SK-N-SH (cell line): Measurements from ENCODE around the gene CLEC9A. TPM values are rescaled to one million over a fixed set of nuclear protein-coding genes. Genes with fewer than 3 reads are reported as not detected.

ENCODE experiments used
- CTCF ChIA-PET: fragments of 300-600, 350-600 bp; formaldehyde crosslinking; extraction: SDS; loops from one replicate; lab custom pipeline; 2021; lab: Yijun Ruan, JAX
- POLR2A ChIA-PET: fragments of 350-600 bp; sonication (Branson Sonifier 250); formaldehyde crosslinking; extraction: SDS; loops from one replicate; lab custom pipeline; 2020; ENCODE audit warnings: antibody characterized with exemption, inconsistent platforms; lab: Yijun Ruan, JAX
- DNase-seq: peaks from one replicate; pipeline ENCODE4 v3.0.0; 2012
- H2AFZ ChIP-seq: fragments of 200-600 bp; sonication (generic); 2 replicates; pipeline ENCODE4 v1.8.1; 2016; ENCODE audit warnings: antibody characterized with exemption, mild to moderate bottlenecking, low read depth
- H3F3A ChIP-seq: fragments of 200-600 bp; sonication (generic); replicated peaks from 2 replicates; pipeline ENCODE3; 2016; ENCODE audit warnings: antibody characterized with exemption, mild to moderate bottlenecking; ENCODE audit not compliant: insufficient read depth
- H3K27ac ChIP-seq, 2 experiments: fragments of 200-500 bp in 1 of 2; fragments of 200-600 bp in 1 of 2; sonication (Bioruptor generic) in 1 of 2; sonication (generic), shearing (Covaris generic) in 1 of 2; 2 replicates each; pipeline versions ENCODE4 v1.5.1 to v1.6.1; 2014 to 2016; ENCODE audit warnings: low read depth in 2 of 2, inconsistent platforms in 1 of 2, low read length in 1 of 2, mild to moderate bottlenecking in 1 of 2, mixed read lengths in 1 of 2
- H3K27me3 ChIP-seq: fragments of 200-600 bp; sonication (generic), shearing (Covaris generic); 2 replicates; pipeline ENCODE4 v1.6.1; 2016; ENCODE audit warnings: mixed run types; ENCODE audit not compliant: insufficient read depth
- H3K36me3 ChIP-seq, 2 experiments: fragments of 200-500 bp in 1 of 2; fragments of 200-600 bp in 1 of 2; sonication (Bioruptor generic) in 1 of 2; sonication (generic) in 1 of 2; replicated peaks in 1 of 2; 2 replicates each; pipeline versions ENCODE3 to v1.5.1; 2014 to 2016; ENCODE audit warnings: low read length in 1 of 2, mild to moderate bottlenecking in 1 of 2; ENCODE audit not compliant: insufficient read depth in 2 of 2, control insufficient read depth in 1 of 2
- H3K4me1 ChIP-seq, 2 experiments: fragments of 200-500 bp in 1 of 2; fragments of 200-600 bp in 1 of 2; sonication (Bioruptor generic) in 1 of 2; sonication (generic), shearing (Covaris generic) in 1 of 2; 2 replicates each; pipeline versions ENCODE4 v1.5.1 to v1.6.1; 2014 to 2016; ENCODE audit warnings: low read depth in 1 of 2, low read length in 1 of 2, mixed run types in 1 of 2; ENCODE audit not compliant: insufficient read depth in 2 of 2, control insufficient read depth in 1 of 2
- H3K4me2 ChIP-seq: fragments of 200-600 bp; sonication (generic), shearing (Covaris generic); 2 replicates; pipeline ENCODE4 v1.6.1; 2017; ENCODE audit warnings: mixed run types
- H3K4me3 ChIP-seq, 2 experiments: fragments of 200-500 bp in 1 of 2; fragments of 200-600 bp in 1 of 2; sonication (Bioruptor generic) in 1 of 2; sonication (generic), shearing (Covaris generic) in 1 of 2; 2 replicates each; pipeline versions ENCODE4 v1.5.1 to v1.8.1; 2014 to 2016; ENCODE audit warnings: low read depth in 2 of 2, inconsistent platforms in 1 of 2, low read length in 1 of 2, mild to moderate bottlenecking in 1 of 2, mixed read lengths in 1 of 2, moderate library complexity in 1 of 2
- H3K79me2 ChIP-seq: fragments of 200-600 bp; sonication (generic); 2 replicates; pipeline ENCODE4 v1.8.1; 2017; ENCODE audit warnings: mild to moderate bottlenecking; ENCODE audit not compliant: insufficient read depth
- H3K9ac ChIP-seq: fragments of 200-600 bp; sonication (generic); 2 replicates; pipeline ENCODE4 v1.6.1; 2017; ENCODE audit warnings: mixed run types
- H3K9me2 ChIP-seq: fragments of 200-600 bp; sonication (generic); 2 replicates; pipeline ENCODE4 v1.6.1; 2017; ENCODE audit warnings: mixed run types
- H3K9me3 ChIP-seq: fragments of 200-600 bp; sonication (generic); 2 replicates; pipeline ENCODE4 v1.6.1; 2017; ENCODE audit warnings: mixed run types, mild to moderate bottlenecking, moderate library complexity
- H4K20me1 ChIP-seq: fragments of 200-600 bp; sonication (generic); 2 replicates; pipeline ENCODE4 v1.6.1; 2017; ENCODE audit warnings: mild to moderate bottlenecking, mixed run types; ENCODE audit not compliant: insufficient read depth
- ELF1 ChIP-seq: IDR thresholded peaks from 2 replicates; pipeline ENCODE4 v1.4.0; 2012
- EP300 ChIP-seq, 2 experiments: IDR thresholded peaks; 2 replicates each; pipeline versions ENCODE4 v1.4.0 to v1.6.1; 2012; ENCODE audit warnings: borderline replicate concordance in 1 of 2, low read depth in 1 of 2, low read length in 1 of 2
- FOXM1 ChIP-seq: IDR thresholded peaks from 2 replicates; pipeline ENCODE4 v1.4.0; 2012; ENCODE audit warnings: low read depth, mild to moderate bottlenecking
- NRF1 ChIP-seq: IDR thresholded peaks from 2 replicates; pipeline ENCODE4 v1.6.1; 2012; ENCODE audit warnings: low read depth, mild to moderate bottlenecking, low read length
- POLR2AphosphoS5 ChIP-seq: IDR thresholded peaks from 2 replicates; pipeline ENCODE4 v1.6.1; 2012; ENCODE audit warnings: low read depth, low read length
- RCOR1 ChIP-seq: fragments of 150-350 bp; IDR thresholded peaks from 2 replicates; pipeline ENCODE4 v1.6.1; 2017; ENCODE audit warnings: antibody characterized with exemption, low read length
- RXRA ChIP-seq: IDR thresholded peaks from 2 replicates; pipeline ENCODE4 v1.4.0; 2012; ENCODE audit warnings: low read depth, mild to moderate bottlenecking, borderline replicate concordance
- SIN3A ChIP-seq: IDR thresholded peaks from 2 replicates; pipeline ENCODE4 v1.6.1; 2012; ENCODE audit warnings: low read depth, mild to moderate bottlenecking, low read length, moderate library complexity, borderline replicate concordance
- TAF1 ChIP-seq: IDR thresholded peaks from 2 replicates; pipeline ENCODE4 v1.6.1; 2012; ENCODE audit warnings: low read depth, mild to moderate bottlenecking, low read length, moderate library complexity, borderline replicate concordance
- TEAD4 ChIP-seq: IDR thresholded peaks from 2 replicates; pipeline ENCODE4 v1.4.0; 2012; ENCODE audit warnings: mild to moderate bottlenecking, borderline replicate concordance; ENCODE audit not compliant: insufficient read depth
- WGBS: methylation state at CpG from one replicate; pipeline ENCODE4 v1.1.6; 2017; ENCODE audit warnings: low lambda C conversion rate; 5-methylcytosine and 5-hydroxymethylcytosine counted together
- polyA plus RNA-seq, 3 experiments: library from polyadenylated mRNA; depleted of rRNA; stranded (reverse); fragments of >200 nt; gene quantifications; 2 replicates each; pipeline ENCODE4 v1.2.3, GENCODE V29; 2012
- TF ChIP-seq, protein P1 (sequence below): IDR thresholded peaks from 2 replicates; pipeline ENCODE4 v1.4.0; 2012; ENCODE audit warnings: low read depth, borderline replicate concordance
- TF ChIP-seq, protein P2 (sequence below): IDR thresholded peaks from 2 replicates; pipeline ENCODE4 v1.4.0; 2012; ENCODE audit warnings: low read depth
- TF ChIP-seq, protein P3 (sequence below): fragments of 150-350 bp; IDR thresholded peaks from 2 replicates; pipeline ENCODE4 v1.6.1; 2016; ENCODE audit warnings: mild to moderate bottlenecking, low read depth, low read length
- TF ChIP-seq, protein P4 (sequence below): fragments of 200-600 bp; sonication (generic); IDR thresholded peaks from 2 replicates; pipeline ENCODE4 v1.6.1; 2017; ENCODE audit warnings: antibody characterized with exemption, mild to moderate bottlenecking, moderate library complexity
- TF ChIP-seq, protein P5 (sequence below): IDR thresholded peaks from 2 replicates; pipeline ENCODE4 v1.4.0; 2012; ENCODE audit warnings: low read depth, borderline replicate concordance

CLEC9A gene
- polyA plus RNA-seq, 1 of the 3 experiments (the other 2 are of a cell fraction) = not detected

DNA sequence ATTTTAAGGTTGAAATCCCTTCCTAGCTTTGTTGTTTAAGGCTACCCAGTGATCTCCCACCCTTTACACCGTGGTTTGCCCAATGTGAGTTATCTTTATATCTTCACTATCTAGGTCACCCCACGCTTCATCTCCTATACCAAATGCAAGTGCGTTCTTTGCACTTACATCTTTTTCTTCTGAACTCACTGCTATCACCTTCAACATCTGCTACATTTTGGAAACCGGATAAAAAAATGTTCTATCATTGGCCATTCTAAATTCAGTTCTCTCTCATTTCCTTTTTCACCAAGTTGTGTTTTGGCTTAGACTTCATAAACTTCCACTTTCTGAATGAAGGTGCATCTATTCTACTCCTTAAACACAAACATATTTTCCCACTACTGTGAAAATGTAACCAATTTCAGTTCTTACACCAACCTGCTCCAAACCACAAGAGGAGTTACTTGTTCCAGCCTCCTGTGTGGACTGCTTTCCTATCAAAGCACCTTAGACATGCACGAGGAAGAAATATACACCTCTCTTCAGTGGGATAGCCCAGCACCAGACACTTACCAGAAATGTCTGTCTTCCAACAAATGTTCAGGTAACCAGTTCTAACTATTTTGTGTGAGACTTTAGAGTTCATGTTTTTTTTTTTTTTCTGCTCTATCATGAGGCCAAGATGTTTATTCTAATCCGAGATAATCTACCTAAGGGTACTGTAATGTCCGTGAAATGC, 21.9 kb downstream of the CLEC9A start:
- WGBS = 4% methylated on average over 7 of the region's 7 CpGs
- no peak for DNase-seq
- no peak overlapping the region for H3K4me3 ChIP-seq
- no peaks in the 10 kb centered on the region for H3F3A ChIP-seq
- H3K4me1 ChIP-seq = no peaks in the 10 kb centered on the region
- no peak overlapping the region for H3K4me2 ChIP-seq
- H3K27ac ChIP-seq = no peak overlapping the region
- TF ChIP-seq, protein P1, sequence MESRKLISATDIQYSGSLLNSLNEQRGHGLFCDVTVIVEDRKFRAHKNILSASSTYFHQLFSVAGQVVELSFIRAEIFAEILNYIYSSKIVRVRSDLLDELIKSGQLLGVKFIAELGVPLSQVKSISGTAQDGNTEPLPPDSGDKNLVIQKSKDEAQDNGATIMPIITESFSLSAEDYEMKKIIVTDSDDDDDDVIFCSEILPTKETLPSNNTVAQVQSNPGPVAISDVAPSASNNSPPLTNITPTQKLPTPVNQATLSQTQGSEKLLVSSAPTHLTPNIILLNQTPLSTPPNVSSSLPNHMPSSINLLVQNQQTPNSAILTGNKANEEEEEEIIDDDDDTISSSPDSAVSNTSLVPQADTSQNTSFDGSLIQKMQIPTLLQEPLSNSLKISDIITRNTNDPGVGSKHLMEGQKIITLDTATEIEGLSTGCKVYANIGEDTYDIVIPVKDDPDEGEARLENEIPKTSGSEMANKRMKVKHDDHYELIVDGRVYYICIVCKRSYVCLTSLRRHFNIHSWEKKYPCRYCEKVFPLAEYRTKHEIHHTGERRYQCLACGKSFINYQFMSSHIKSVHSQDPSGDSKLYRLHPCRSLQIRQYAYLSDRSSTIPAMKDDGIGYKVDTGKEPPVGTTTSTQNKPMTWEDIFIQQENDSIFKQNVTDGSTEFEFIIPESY = no peak
- TF ChIP-seq TEAD4 = no peak
- TF ChIP-seq, protein P2, sequence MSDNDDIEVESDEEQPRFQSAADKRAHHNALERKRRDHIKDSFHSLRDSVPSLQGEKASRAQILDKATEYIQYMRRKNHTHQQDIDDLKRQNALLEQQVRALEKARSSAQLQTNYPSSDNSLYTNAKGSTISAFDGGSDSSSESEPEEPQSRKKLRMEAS = no peak
- TF ChIP-seq, protein P3, sequence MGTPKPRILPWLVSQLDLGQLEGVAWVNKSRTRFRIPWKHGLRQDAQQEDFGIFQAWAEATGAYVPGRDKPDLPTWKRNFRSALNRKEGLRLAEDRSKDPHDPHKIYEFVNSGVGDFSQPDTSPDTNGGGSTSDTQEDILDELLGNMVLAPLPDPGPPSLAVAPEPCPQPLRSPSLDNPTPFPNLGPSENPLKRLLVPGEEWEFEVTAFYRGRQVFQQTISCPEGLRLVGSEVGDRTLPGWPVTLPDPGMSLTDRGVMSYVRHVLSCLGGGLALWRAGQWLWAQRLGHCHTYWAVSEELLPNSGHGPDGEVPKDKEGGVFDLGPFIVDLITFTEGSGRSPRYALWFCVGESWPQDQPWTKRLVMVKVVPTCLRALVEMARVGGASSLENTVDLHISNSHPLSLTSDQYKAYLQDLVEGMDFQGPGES = no peak
- no peak overlapping the region for H3K9ac ChIP-seq
- H3K79me2 ChIP-seq = no peaks in the 10 kb centered on the region
- no peaks in the 10 kb centered on the region for H4K20me1 ChIP-seq
- no peaks in the 10 kb centered on the region for H3K9me3 ChIP-seq
- CTCF ChIA-PET = no interaction called here
- no peaks in the 10 kb centered on the region for H3K36me3 ChIP-seq
- no peaks in the 10 kb centered on the region; the same call in 1 of the 2 replicates for H3K27me3 ChIP-seq
- POLR2A ChIA-PET = no interaction called here
- no peak overlapping the region for H2AFZ ChIP-seq
- H3K9me2 ChIP-seq = peaks cover 3% of the 10 kb centered on the region; the same call in 1 of the 2 replicates

DNA sequence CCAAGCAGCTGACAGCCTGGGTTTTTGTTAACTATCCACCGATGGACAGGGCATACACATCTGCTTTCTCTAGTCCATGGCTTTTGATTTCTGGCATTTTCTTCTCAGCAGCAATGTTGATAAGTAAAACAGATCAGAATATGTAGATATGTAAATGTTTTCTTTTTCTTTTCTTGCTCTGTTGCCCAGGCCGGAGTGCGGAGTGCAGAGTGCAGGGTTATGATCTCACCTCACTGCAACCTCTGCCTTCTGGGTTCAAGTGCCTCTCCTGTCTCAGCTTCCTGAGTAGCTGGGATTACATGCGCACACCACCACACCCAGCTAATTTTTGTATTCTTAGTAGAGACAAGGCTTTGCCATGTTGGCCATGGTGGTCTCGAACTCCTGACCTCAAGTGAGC, 27.9 kb downstream of the CLEC9A start:
- Histone ChIP-seq H3K4me3 (no peak overlapping the region), H3K9ac (no peak overlapping the region), H3K9me2 (peaks cover 3% of the 10 kb centered on the region; the same call in 1 of the 2 replicates), H3K9me3 (no peaks in the 10 kb centered on the region), H3K79me2 (no peaks in the 10 kb centered on the region), H3K4me1 (no peaks in the 10 kb centered on the region), H3K4me2 (no peak overlapping the region), H2AFZ (no peak overlapping the region), H3F3A (no peaks in the 10 kb centered on the region), H4K20me1 (no peaks in the 10 kb centered on the region), H3K27ac (no peak overlapping the region), H3K27me3 (no peaks in the 10 kb centered on the region), H3K36me3 (no peaks in the 10 kb centered on the region)
- WGBS = 9% methylated on average over 5 of the region's 5 CpGs
- no peak for DNase-seq
- ChIA-PET POLR2A (no interaction called here), CTCF (no interaction called here)
- TF ChIP-seq, protein P4, sequence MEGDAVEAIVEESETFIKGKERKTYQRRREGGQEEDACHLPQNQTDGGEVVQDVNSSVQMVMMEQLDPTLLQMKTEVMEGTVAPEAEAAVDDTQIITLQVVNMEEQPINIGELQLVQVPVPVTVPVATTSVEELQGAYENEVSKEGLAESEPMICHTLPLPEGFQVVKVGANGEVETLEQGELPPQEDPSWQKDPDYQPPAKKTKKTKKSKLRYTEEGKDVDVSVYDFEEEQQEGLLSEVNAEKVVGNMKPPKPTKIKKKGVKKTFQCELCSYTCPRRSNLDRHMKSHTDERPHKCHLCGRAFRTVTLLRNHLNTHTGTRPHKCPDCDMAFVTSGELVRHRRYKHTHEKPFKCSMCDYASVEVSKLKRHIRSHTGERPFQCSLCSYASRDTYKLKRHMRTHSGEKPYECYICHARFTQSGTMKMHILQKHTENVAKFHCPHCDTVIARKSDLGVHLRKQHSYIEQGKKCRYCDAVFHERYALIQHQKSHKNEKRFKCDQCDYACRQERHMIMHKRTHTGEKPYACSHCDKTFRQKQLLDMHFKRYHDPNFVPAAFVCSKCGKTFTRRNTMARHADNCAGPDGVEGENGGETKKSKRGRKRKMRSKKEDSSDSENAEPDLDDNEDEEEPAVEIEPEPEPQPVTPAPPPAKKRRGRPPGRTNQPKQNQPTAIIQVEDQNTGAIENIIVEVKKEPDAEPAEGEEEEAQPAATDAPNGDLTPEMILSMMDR = no peak
- TF ChIP-seq EP300 (IDR thresholded peaks at IDR 0.05; ENCODE audit: borderline replicate concordance in 1 of 2, low read depth in 1 of 2, low read length in 1 of 2) (no peak), TAF1 (no peak), NRF1 (no peak), SIN3A (no peak), POLR2AphosphoS5 (no peak), ELF1 (no peak), RCOR1 (no peak), FOXM1 (no peak), RXRA (no peak)
- TF ChIP-seq, protein P3 = no peak
- TF ChIP-seq, protein P5, sequence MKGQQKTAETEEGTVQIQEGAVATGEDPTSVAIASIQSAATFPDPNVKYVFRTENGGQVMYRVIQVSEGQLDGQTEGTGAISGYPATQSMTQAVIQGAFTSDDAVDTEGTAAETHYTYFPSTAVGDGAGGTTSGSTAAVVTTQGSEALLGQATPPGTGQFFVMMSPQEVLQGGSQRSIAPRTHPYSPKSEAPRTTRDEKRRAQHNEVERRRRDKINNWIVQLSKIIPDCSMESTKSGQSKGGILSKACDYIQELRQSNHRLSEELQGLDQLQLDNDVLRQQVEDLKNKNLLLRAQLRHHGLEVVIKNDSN = no peak
- TF ChIP-seq, protein P1 = no peak
